ENCODE results near the gene ARRDC2.

- TF ChIP-seq CTCF (IDR thresholded peaks at IDR 0.05) (no peak), EZH2 (IDR thresholded peaks at IDR 0.05; ENCODE audit: borderline replicate concordance, insufficient read depth, low read depth, low read length, poor library complexity, severe bottlenecking) (no peak)
Measured at GRCh38 chr19:18055967-18056366, 48.0 kb downstream of the ARRDC2 start.

Data from B cell (primary cell).